Panc1 (cell line): ENCODE measurements around the gene ADRB1.

ENCODE experiments used
- CTCF ChIP-seq: fragments of 450-650 bp; IDR thresholded peaks from 2 replicates; pipeline ENCODE4 v1.5.1; 2017; ENCODE audit warnings: mild to moderate bottlenecking
- REST ChIP-seq, 2 experiments: IDR thresholded peaks; 2 replicates each; pipeline ENCODE4 v1.6.1; 2011 to 2012; ENCODE audit warnings: low read depth in 2 of 2, control low read depth in 1 of 2, low read length in 1 of 2, mild to moderate bottlenecking in 1 of 2, moderate library complexity in 1 of 2; ENCODE audit not compliant: insufficient read depth in 1 of 2
- SIN3A ChIP-seq: IDR thresholded peaks from 2 replicates; pipeline ENCODE4 v1.6.1; 2012; ENCODE audit warnings: low read depth, mild to moderate bottlenecking, low read length, moderate library complexity, borderline replicate concordance; ENCODE audit not compliant: insufficient read depth

- TF ChIP-seq CTCF = no peak
- no peak for TF ChIP-seq SIN3A
- TF ChIP-seq REST (IDR thresholded peaks at IDR 0.05; ENCODE audit: insufficient read depth in 1 of 2, low read depth in 2 of 2, low read length in 1 of 2) = no peak
These were observed 38.4 kb downstream of the ADRB1 start for GRCh38 chr10:114081911-114082583.
